ENCODE measurements around the gene PRDX6.
"Not testable (repeated sequence)": the region's sequence is repeated elsewhere in the genome, so short reads cannot be mapped to it uniquely, and the experiment has no call there.

The PRDX6 gene

GRCh38 chr1:173502104-173502503 lies 25.0 kb downstream of the PRDX6 start:
- DNase-seq: no peak

GRCh38 chr1:173503391-173503790 lies 26.3 kb downstream of the PRDX6 start:
- DNase-seq: no peak

DNA sequence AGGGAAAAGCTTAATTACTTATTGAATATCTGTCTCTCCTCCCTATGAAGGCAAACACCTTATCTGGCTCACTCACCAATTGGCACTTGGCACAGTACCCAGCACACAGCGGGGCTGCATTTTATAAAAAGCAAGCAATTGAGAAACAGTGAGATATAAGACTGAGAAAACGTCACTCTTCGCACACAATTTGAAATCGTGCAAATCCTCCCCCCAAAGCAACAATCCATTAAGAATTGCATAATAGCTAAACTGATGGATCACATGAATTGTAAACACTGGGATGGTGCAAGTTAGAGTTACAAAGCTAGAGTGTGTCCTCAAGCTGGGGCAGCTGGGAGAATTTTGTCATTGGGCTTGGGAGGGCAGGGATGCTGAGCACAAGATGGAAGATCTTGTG lies 27.1 kb downstream of the PRDX6 start:
- no peak for DNase-seq

GRCh38 chr1:173505391-173505790 lies 28.3 kb downstream of the PRDX6 start:
- no peak for DNase-seq

GRCh38 chr1:173506437-173506836 lies 29.3 kb downstream of the PRDX6 start:
- no peak for DNase-seq

DNA sequence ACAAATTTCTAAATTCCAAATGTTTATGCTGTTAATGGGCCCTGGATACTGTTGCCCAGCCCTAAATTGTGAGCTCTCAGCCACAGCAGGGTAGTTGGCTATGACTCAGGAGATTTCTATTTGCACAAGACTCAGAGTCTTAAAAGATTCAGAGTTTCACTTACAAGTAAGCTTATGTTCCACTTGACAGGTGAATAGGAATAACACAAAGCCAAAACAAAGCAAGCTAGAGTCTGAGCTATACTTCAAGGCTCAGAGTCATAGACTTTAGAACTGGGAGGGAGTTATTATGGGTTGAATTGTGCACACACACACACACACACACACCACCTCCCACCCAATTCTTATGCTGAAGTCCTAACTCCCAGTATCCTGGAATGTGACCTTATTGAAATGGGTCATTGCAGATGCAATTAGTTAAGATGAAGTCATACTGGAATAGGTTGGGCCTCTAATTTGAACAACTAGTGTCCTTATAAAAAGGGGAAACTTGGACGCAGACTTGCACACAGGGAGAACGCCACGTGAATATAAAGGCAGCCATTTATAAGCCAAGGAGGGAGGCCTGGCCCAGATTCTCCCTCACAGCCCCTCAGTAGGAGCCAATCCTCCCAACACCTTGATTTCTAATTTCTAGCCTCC lies 30.2 kb downstream of the PRDX6 start:
- no peak for DNase-seq

DNA sequence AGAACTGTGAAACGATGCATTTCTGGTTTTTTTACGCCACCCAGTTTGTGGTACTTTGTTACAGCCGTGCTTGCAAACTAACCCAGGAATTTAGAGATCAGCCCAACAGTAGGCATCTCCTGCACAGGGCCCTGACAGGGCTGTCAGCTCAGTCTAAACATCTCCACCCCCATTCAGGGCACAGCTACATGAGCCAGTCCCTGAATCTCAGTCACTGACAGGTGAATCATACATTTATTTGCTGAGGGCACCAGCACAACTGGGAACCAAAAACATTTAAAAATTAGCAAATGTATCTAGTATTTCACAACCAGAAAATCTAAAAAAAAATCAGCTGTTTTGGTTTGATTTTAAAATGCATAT lies 30.7 kb downstream of the PRDX6 start:
- no peak for DNase-seq

GRCh38 chr1:173508541-173508940 lies 31.4 kb downstream of the PRDX6 start:
- no peak for DNase-seq

GRCh38 chr1:173509797-173510196 lies 32.7 kb downstream of the PRDX6 start:
- DNase-seq: no peak

GRCh38 chr1:173514503-173514902 lies 37.4 kb downstream of the PRDX6 start:
- not testable (repeated sequence) for DNase-seq

DNA sequence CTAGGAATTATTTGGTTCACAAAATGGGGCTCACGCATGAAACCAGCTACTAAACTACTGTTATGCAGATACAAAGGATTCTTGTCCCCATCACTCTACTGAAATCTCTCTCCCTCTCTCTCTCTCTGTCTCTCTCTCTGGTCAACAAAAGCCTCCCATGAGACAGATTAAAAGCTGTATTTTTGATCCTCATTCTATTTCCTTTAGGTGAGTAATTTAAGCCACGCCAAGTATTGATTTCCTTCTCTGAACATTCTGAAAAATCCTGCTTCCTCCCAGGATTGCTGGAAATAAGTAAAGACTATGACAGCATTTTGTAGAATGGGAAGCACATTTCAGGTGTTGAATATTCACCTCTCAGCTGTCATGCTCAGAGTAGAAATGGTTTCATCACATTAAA lies 43.7 kb downstream of the PRDX6 start:
- DNase-seq: no peak

DNA sequence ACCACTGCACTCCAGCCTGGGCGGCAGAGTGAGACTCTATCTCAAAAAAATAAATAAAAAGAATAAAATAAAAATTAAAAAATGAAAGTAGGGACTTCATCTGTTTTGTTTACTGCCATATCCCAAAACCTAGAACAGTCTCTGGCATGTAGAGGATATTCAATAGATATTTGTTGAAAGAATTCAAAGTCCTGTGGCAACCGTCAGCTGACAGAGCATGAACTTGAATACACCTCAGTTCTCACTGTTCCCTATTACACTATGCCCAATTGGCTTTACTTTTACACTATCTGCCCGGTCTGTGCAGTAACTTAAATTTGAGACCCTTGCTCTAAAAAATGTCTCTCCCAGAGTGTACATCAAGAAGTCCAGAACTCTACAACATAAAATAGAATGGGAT lies 46.2 kb downstream of the PRDX6 start:
- DNase-seq: no peak

DNA sequence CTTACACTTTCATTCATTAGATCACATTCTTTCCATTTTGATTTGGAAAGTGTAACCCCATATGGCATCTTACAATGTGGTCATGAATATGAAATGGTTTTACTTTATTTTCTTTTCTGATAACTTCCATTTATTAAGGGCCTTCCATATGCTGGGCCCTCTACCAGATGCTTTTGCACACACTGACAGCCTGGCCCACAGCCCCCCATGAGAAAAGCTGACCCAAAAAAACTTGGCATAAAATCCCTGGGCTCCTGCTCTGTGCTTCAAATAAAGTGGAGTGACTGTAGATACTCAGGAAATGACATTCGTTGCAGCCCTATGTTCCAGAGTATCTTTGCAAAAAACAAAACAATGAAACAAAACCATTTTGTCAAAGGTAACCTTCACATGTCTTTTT lies 48.8 kb downstream of the PRDX6 start:
- DNase-seq: no peak

DNA sequence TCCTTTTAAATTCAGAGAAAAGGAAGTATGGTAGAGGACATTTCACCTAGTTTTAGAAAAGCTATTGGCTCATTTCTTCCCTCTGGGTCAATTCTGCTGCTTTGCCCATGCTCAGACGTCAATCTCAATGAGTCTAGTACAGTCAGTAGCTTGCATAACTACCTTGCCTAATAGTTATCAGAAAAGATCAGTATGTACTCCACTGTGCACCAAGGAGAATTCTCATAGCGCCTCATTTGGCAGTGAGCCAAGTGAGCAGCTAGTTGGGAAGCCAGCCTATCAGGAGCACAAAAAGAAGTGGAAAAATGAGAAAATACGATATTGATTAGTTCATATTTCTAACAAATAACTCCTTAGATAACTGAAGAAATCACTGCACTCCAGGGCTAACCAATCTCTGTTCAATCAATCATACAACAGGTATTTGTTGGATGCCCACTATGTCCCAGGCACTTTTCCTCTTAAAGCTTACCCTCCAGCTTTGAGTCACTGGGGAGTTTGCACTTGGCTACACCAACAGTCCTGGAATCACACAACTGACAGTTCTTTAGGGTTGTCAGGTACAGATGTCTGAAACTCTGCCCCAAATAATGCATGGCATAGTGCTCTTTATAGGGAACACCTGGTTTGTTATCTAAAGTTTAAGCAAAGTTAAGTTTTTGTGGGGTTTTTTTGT lies 50.2 kb downstream of the PRDX6 start:
- no peak for DNase-seq

DNA sequence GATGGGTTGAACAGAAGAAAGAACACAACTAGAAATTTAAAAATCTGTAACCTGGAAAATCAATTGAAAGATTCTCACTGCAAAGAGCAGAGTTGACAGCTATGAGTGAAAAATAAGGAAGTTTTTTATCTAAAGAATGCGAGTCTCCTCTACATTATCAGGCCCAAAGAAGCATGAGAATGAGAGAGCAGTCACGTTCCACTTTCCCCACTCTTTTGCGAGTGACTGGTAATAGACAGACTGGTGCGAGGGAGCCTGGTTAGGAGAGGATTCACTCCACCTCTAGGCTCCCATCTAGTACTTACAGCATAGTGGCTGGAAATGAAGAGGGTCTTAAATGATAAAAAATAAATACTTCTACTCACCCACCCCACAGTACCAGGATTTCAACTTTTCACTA lies 52.0 kb downstream of the PRDX6 start:
- no peak for DNase-seq

DNA sequence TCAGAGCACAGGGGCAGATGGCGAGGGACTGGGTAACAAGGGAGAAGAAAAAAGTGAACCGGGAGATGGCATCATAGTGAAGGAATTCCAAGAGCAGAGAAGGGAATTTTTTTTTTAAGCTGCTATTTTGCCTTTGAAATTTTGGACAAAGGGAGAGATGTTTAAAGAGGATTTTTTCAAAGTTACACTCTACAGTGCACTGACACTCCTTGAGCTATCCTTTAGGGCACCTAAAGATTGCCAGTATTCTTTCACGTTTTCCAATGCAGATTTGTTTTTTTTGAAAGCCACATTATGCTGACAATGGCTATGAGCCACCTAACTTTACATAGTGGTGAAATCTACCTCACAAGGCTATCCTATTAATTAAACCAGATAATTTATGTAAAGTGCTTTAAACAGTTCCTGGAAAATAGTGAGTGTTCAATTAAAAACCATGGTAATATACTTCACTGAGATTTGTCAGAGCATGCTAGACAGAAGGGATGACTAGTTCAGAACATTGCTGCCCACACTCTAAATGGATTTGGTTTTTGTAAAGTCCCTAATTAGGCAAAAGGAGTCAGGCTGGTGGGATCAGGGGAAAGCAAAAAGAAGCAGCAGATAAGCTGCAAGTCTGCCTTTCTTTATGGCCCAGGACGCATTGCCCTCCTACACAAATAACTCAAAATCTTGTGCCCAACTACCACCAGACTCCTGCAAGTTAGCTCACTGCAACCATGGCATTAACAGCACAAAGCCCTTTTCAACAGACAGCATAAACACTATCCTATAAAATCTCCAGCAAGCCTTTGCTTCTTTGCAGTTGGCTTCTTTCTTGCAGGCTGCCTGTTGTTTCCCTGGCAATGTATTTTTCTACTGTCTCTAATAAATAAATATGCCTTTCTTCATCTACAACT lies 53.9 kb downstream of the PRDX6 start:
- DNase-seq: no peak

GRCh38 chr1:173532237-173532636 lies 55.1 kb downstream of the PRDX6 start:
- DNase-seq: no peak

- DNase-seq: no peak
Observed at GRCh38 chr1:173536223-173536622, 59.1 kb downstream of the PRDX6 start.
